Measurements from ENCODE around the gene KDM3B. TPM values are rescaled to one million over a fixed set of nuclear protein-coding genes. Genes with fewer than 3 reads are reported as not detected.

The KDM3B gene
- total RNA-seq, 1 donor from 2014 or later, result 96.1 TPM

DNA sequence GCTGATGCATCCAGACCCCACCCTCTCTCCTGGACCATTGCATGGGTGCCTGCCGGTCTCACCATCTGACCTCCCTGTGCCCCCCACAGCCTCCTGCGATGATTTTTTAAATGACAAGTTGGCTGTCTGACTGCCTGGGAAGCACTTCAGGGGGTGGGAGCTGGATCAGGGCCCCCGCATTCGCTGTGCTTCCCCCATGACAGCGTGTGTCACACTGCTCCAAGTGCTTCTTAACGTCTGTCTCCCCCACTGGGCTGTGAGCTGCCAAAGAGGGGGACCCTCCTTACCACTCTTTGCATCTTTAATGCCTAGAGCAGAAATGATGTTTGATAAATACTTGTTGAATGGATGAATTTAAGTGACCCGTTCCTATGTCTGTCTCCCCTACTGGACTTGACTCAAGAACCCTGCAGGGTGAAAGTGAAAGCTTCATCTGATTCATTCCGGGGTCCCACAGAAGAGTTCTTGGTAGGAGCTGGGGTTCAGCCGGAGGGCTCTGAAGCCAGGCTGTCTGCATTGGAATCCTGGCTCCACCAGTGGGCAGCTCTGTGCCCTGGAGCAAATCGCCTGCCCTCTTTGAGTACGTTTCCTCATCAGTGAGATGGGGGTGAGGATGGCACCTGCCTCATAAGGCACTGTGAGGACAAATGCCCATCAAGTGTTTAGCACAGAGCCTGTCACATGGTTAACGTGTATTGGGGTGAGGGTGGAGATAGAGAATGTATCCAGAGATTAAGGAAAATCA, 105.2 kb downstream of the KDM3B start:
- H3K27ac Mint-ChIP-seq, result no peak overlapping the region
- no peaks in the 10 kb centered on the region for H3K9me3 Mint-ChIP-seq
- DNase-seq (ENCODE audit: low spot score in 2 of 2, unreplicated experiment in 2 of 2), result no peak
- H3K27me3 Mint-ChIP-seq (ENCODE audit: low read depth), result peaks cover 11% of the 10 kb centered on the region
- no peaks in the 10 kb centered on the region for H3K36me3 Mint-ChIP-seq
- TF ChIP-seq, protein P1, sequence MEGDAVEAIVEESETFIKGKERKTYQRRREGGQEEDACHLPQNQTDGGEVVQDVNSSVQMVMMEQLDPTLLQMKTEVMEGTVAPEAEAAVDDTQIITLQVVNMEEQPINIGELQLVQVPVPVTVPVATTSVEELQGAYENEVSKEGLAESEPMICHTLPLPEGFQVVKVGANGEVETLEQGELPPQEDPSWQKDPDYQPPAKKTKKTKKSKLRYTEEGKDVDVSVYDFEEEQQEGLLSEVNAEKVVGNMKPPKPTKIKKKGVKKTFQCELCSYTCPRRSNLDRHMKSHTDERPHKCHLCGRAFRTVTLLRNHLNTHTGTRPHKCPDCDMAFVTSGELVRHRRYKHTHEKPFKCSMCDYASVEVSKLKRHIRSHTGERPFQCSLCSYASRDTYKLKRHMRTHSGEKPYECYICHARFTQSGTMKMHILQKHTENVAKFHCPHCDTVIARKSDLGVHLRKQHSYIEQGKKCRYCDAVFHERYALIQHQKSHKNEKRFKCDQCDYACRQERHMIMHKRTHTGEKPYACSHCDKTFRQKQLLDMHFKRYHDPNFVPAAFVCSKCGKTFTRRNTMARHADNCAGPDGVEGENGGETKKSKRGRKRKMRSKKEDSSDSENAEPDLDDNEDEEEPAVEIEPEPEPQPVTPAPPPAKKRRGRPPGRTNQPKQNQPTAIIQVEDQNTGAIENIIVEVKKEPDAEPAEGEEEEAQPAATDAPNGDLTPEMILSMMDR (IDR thresholded peaks at IDR 0.05; ENCODE audit: unreplicated experiment), result no peak
- H3K4me1 Mint-ChIP-seq, result no peaks in the 10 kb centered on the region
- no peak overlapping the region for H3K4me3 Mint-ChIP-seq

GRCh38 chr5:138458384-138458783, 105.9 kb downstream of the KDM3B start:
- H3K9me3 Mint-ChIP-seq, result no peaks in the 10 kb centered on the region
- peaks cover 11% of the 10 kb centered on the region for H3K27me3 Mint-ChIP-seq (ENCODE audit: low read depth)
- no peaks in the 10 kb centered on the region for H3K4me1 Mint-ChIP-seq
- no peak overlapping the region for H3K27ac Mint-ChIP-seq
- no peak overlapping the region for H3K4me3 Mint-ChIP-seq
- no peaks in the 10 kb centered on the region for H3K36me3 Mint-ChIP-seq
- no peak for DNase-seq (ENCODE audit: low spot score in 2 of 2, unreplicated experiment in 2 of 2)
- TF ChIP-seq, protein P1 (IDR thresholded peaks at IDR 0.05; ENCODE audit: unreplicated experiment), result no peak

- Mint-ChIP-seq H3K4me1 (peaks cover 2% of the 10 kb centered on the region), H3K4me3 (no peak overlapping the region), H3K27ac (no peak overlapping the region), H3K9me3 (no peaks in the 10 kb centered on the region), H3K36me3 (no peaks in the 10 kb centered on the region), H3K27me3 (ENCODE audit: low read depth) (peaks cover 11% of the 10 kb centered on the region)
- TF ChIP-seq, protein P1 (IDR thresholded peaks at IDR 0.05; ENCODE audit: unreplicated experiment), result no peak
- DNase-seq (ENCODE audit: low spot score in 2 of 2, unreplicated experiment in 2 of 2), result no peak
Measured at GRCh38 chr5:138458856-138459255, 106.4 kb downstream of the KDM3B start.

GRCh38 chr5:138459311-138459933, 106.9 kb downstream of the KDM3B start:
- no peak overlapping the region for H3K4me3 Mint-ChIP-seq
- H3K9me3 Mint-ChIP-seq, result no peaks in the 10 kb centered on the region
- peaks cover 2% of the 10 kb centered on the region for H3K4me1 Mint-ChIP-seq
- H3K27ac Mint-ChIP-seq, result no peak overlapping the region
- peaks cover 11% of the 10 kb centered on the region for H3K27me3 Mint-ChIP-seq (ENCODE audit: low read depth)
- no peaks in the 10 kb centered on the region for H3K36me3 Mint-ChIP-seq
- TF ChIP-seq, protein P1 (IDR thresholded peaks at IDR 0.05; ENCODE audit: unreplicated experiment), result no peak
- no peak for DNase-seq (ENCODE audit: low spot score in 2 of 2, unreplicated experiment in 2 of 2)

DNA sequence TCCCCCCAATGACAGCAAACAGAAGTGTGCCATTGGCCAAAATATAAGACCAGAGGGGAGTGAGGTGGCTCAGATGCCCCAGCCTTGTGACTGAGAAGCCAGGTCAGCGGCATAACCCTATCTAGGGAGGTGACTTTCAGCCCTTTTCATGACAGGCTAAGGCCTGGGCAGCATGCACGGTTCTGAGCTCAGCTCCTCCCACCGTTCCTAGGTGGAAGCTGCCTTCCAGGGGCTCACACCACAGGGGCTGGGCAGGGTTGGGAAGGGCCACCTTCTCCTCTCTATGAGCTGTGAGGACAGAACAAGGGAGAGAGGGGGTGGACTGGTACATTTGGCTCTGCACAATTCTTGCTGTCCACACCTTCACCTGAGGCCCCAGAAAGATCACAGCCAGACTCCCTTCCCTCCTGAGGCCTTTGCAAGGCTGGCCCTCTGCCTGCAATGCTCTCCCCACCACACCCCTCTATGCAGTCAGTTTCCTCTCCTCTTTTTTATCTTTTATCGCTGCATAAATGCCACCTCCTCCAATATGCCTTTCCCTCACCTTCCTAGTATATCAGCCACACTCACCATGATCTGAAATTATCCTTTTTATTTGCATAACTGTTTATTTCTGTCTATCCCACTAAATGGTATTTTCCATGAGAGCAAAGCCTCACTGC, 107.7 kb downstream of the KDM3B start:
- TF ChIP-seq, protein P1 (IDR thresholded peaks at IDR 0.05; ENCODE audit: unreplicated experiment), result no peak
- H3K4me3 Mint-ChIP-seq, result no peak overlapping the region
- no peaks in the 10 kb centered on the region for H3K36me3 Mint-ChIP-seq
- H3K27ac Mint-ChIP-seq, result no peak overlapping the region
- H3K9me3 Mint-ChIP-seq, result no peaks in the 10 kb centered on the region
- H3K27me3 Mint-ChIP-seq (ENCODE audit: low read depth), result peaks cover 7% of the 10 kb centered on the region
- no peak for DNase-seq (ENCODE audit: low spot score in 2 of 2, unreplicated experiment in 2 of 2)
- H3K4me1 Mint-ChIP-seq, result peaks cover 2% of the 10 kb centered on the region
